WTC11 (cell line): Measurements from ENCODE around the gene OGDH. TPM values are rescaled to one million over a fixed set of nuclear protein-coding genes. Genes with fewer than 3 reads are reported as not detected.

ENCODE experiments used
- ATAC-seq: fragments of 200-7000 bp; cut with Tn5 transposase; 2 replicates; pipeline ENCODE4 v1.10.0; 2021; ENCODE audit warnings: mild to moderate bottlenecking, moderate library complexity
- CTCF ChIA-PET: fragments of 300-600 bp; sonication (Branson Sonifier 250); formaldehyde crosslinking; loops from one replicate; lab custom pipeline; 2021; ENCODE audit warnings: antibody characterized with exemption; lab: Charles Lee
- POLR2A ChIA-PET: fragments of 350-600 bp; sonication (Branson Sonifier 250); formaldehyde crosslinking; loops from one replicate; lab custom pipeline; 2021; ENCODE audit warnings: antibody characterized with exemption; lab: Charles Lee
- DNase-seq: peaks from one replicate; pipeline ENCODE4 v3.0.0; 2021; ENCODE audit warnings: low spot score
- H3K27ac Mint-ChIP-seq: 2 replicates; pipeline ENCODE4 v1.8.0; 2021; ENCODE audit warnings: mixed read lengths
- H3K27me3 Mint-ChIP-seq: 2 replicates; pipeline ENCODE4 v1.8.0; 2021; ENCODE audit warnings: low read depth, mild to moderate bottlenecking, moderate library complexity, mixed read lengths
- H3K36me3 Mint-ChIP-seq: 2 replicates; pipeline ENCODE4 v1.8.0; 2021; ENCODE audit warnings: mixed read lengths
- H3K4me1 Mint-ChIP-seq: 2 replicates; pipeline ENCODE4 v1.8.0; 2022; ENCODE audit warnings: mixed read lengths
- H3K4me3 Mint-ChIP-seq: 2 replicates; pipeline ENCODE4 v1.8.0; 2021; ENCODE audit warnings: mild to moderate bottlenecking, moderate library complexity, mixed read lengths
- H3K9me3 Mint-ChIP-seq: 2 replicates; pipeline ENCODE4 v1.8.0; 2021; ENCODE audit warnings: mixed read lengths
- AFF4 ChIP-seq: sonication (generic); formaldehyde crosslinking; IDR thresholded peaks from 2 replicates; pipeline ENCODE4 v1.8.1; 2023; ENCODE audit warnings: mild to moderate bottlenecking, missing genetic modification reagents, borderline replicate concordance
- E2F5 ChIP-seq: sonication (generic); formaldehyde crosslinking; IDR thresholded peaks from 2 replicates; pipeline ENCODE4 v1.8.1; 2022; ENCODE audit warnings: mild to moderate bottlenecking, moderate library complexity, missing genetic modification reagents
- ELF4 ChIP-seq: sonication (generic); formaldehyde crosslinking; IDR thresholded peaks from 2 replicates; pipeline ENCODE4 v1.8.1; 2022; ENCODE audit warnings: low read depth, mild to moderate bottlenecking, moderate library complexity, missing genetic modification reagents
- ERG ChIP-seq: fragments of 250-450 bp; sonication (Bioruptor Pico); IDR thresholded peaks from 2 replicates; pipeline ENCODE4 v1.8.0; 2021; ENCODE audit warnings: mild to moderate bottlenecking
- GTF2I ChIP-seq: fragments of 250-450 bp; sonication (Bioruptor Pico); conservative IDR thresholded peaks from 2 replicates; pipeline ENCODE4 v1.4.0; 2021; ENCODE audit warnings: mild to moderate bottlenecking
- KAT7 ChIP-seq: sonication (generic); formaldehyde crosslinking; IDR thresholded peaks from 2 replicates; pipeline ENCODE4 v1.8.1; 2023; ENCODE audit warnings: missing genetic modification reagents, mild to moderate bottlenecking, borderline replicate concordance
- NFYB ChIP-seq: sonication (generic); formaldehyde crosslinking; conservative IDR thresholded peaks from 2 replicates; pipeline ENCODE4 v1.8.0; 2022; ENCODE audit warnings: low read depth, missing genetic modification reagents
- SOX15 ChIP-seq: fragments of 250-450 bp; sonication (Bioruptor Pico); IDR thresholded peaks from 2 replicates; pipeline ENCODE4 v1.9.0; 2021; ENCODE audit warnings: mild to moderate bottlenecking
- STAT6 ChIP-seq: sonication (generic); formaldehyde crosslinking; conservative IDR thresholded peaks from 2 replicates; pipeline ENCODE4 v1.8.1; 2023; ENCODE audit warnings: mild to moderate bottlenecking, low read depth, missing genetic modification reagents, moderate library complexity
- ZMAT4 ChIP-seq: fragments of 250-450 bp; sonication (Bioruptor Pico); IDR thresholded peaks from 2 replicates; pipeline ENCODE4 v1.9.0; 2021; ENCODE audit warnings: mild to moderate bottlenecking
- total RNA-seq: library from RNA; stranded (reverse); gene quantifications from 3 replicates; pipeline ENCODE4 v1.2.3, GENCODE V29; 2021
- TF ChIP-seq, protein P1 (sequence below): fragments of 250-450 bp; sonication (Bioruptor Pico); IDR thresholded peaks from 2 replicates; pipeline ENCODE4 v1.9.0; 2021; ENCODE audit warnings: moderate library complexity, mild to moderate bottlenecking, inconsistent platforms, borderline replicate concordance
- TF ChIP-seq, protein P2 (sequence below): sonication (generic); formaldehyde crosslinking; IDR thresholded peaks from 2 replicates; pipeline ENCODE4 v1.8.1; 2022; ENCODE audit warnings: mild to moderate bottlenecking, missing genetic modification reagents, moderate library complexity, borderline replicate concordance
- TF ChIP-seq, protein P3 (sequence below): sonication (generic); formaldehyde crosslinking; IDR thresholded peaks from 2 replicates; pipeline ENCODE4 v1.8.0; 2022; ENCODE audit warnings: mild to moderate bottlenecking, missing genetic modification reagents
- TF ChIP-seq, protein P4 (sequence below): sonication (generic); formaldehyde crosslinking; IDR thresholded peaks from 2 replicates; pipeline ENCODE4 v1.8.0; 2023; ENCODE audit warnings: missing genetic modification reagents, mild to moderate bottlenecking, borderline replicate concordance

Gene OGDH
- total RNA-seq, 1 experiment from 2014 or later: 79.6 TPM

DNA sequence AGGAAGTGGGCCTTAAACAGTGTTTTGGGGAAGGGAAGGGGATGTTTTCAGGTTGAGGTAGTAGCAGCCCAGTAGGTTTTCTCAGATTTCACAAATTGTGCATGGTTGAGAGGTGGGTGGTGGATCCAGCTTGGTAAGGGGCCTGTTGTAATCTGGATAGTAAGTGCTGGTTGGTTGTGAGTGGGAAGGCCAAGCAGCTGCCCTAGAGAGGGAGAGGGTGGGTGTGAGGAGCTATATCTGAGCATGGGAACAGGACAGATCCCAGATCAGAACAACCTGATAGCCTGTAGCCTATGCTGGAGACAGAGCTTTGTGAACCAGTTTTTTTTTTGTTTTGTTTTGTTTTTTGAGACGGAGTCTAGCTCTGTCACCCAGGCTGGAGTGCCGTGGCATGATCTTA, 88.3 kb downstream of the OGDH start (continued):
- TF ChIP-seq STAT6 (CRISPR knock-in tag) (no peak), KAT7 (CRISPR knock-in tag) (no peak), NFYB (CRISPR knock-in tag) (no peak)
- TF ChIP-seq, all 79 proteins: peak for 0

- Mint-ChIP-seq H3K27ac (no peak overlapping the region), H3K36me3 (peaks cover 66% of the 10 kb centered on the region), H3K9me3 (peaks cover 4% of the 10 kb centered on the region; the same call in 1 of the 2 replicates), H3K27me3 (no peaks in the 10 kb centered on the region), H3K4me3 (no peak overlapping the region), H3K4me1 (no peaks in the 10 kb centered on the region)
- DNase-seq: no peak
- ATAC-seq: no peak
- TF ChIP-seq GTF2I (CRISPR knock-in tag) (no peak), AFF4 (CRISPR knock-in tag) (no peak)
- TF ChIP-seq, protein P1, sequence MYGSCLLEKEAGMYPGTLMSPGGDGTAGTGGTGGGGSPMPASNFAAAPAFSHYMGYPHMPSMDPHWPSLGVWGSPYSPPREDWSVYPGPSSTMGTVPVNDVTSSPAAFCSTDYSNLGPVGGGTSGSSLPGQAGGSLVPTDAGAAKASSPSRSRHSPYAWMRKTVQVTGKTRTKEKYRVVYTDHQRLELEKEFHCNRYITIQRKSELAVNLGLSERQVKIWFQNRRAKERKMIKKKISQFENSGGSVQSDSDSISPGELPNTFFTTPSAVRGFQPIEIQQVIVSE (CRISPR knock-in tag): no peak
- TF ChIP-seq, protein P2, sequence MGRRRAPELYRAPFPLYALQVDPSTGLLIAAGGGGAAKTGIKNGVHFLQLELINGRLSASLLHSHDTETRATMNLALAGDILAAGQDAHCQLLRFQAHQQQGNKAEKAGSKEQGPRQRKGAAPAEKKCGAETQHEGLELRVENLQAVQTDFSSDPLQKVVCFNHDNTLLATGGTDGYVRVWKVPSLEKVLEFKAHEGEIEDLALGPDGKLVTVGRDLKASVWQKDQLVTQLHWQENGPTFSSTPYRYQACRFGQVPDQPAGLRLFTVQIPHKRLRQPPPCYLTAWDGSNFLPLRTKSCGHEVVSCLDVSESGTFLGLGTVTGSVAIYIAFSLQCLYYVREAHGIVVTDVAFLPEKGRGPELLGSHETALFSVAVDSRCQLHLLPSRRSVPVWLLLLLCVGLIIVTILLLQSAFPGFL: no peak
- TF ChIP-seq, protein P3, sequence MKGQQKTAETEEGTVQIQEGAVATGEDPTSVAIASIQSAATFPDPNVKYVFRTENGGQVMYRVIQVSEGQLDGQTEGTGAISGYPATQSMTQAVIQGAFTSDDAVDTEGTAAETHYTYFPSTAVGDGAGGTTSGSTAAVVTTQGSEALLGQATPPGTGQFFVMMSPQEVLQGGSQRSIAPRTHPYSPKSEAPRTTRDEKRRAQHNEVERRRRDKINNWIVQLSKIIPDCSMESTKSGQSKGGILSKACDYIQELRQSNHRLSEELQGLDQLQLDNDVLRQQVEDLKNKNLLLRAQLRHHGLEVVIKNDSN (CRISPR knock-in tag): no peak
- TF ChIP-seq, all 79 proteins: peak for 0
- ChIA-PET POLR2A (no interaction called here), CTCF (no interaction called here)
Measured at GRCh38 chr7:44695756-44696155, 89.3 kb downstream of the OGDH start.

GRCh38 chr7:44696728-44697127, 90.3 kb downstream of the OGDH start:
- ChIA-PET POLR2A (no interaction called here), CTCF (no interaction called here)
- no peaks in the 10 kb centered on the region for H3K4me1 Mint-ChIP-seq
- H3K36me3 Mint-ChIP-seq: peaks cover 73% of the 10 kb centered on the region
- H3K9me3 Mint-ChIP-seq: peaks cover 4% of the 10 kb centered on the region; the same call in 1 of the 2 replicates
- no peak overlapping the region for H3K4me3 Mint-ChIP-seq
- no peak overlapping the region for H3K27ac Mint-ChIP-seq
- no peaks in the 10 kb centered on the region for H3K27me3 Mint-ChIP-seq
- no peak for ATAC-seq
- no peak for DNase-seq
- TF ChIP-seq ELF4 (CRISPR knock-in tag) (no peak), ZMAT4 (no peak), E2F5 (CRISPR knock-in tag) (no peak), GTF2I (CRISPR knock-in tag) (no peak), SOX15 (CRISPR knock-in tag) (no peak), ERG (CRISPR knock-in tag) (no peak)
- TF ChIP-seq, protein P3 (CRISPR knock-in tag): no peak
- TF ChIP-seq, protein P4, sequence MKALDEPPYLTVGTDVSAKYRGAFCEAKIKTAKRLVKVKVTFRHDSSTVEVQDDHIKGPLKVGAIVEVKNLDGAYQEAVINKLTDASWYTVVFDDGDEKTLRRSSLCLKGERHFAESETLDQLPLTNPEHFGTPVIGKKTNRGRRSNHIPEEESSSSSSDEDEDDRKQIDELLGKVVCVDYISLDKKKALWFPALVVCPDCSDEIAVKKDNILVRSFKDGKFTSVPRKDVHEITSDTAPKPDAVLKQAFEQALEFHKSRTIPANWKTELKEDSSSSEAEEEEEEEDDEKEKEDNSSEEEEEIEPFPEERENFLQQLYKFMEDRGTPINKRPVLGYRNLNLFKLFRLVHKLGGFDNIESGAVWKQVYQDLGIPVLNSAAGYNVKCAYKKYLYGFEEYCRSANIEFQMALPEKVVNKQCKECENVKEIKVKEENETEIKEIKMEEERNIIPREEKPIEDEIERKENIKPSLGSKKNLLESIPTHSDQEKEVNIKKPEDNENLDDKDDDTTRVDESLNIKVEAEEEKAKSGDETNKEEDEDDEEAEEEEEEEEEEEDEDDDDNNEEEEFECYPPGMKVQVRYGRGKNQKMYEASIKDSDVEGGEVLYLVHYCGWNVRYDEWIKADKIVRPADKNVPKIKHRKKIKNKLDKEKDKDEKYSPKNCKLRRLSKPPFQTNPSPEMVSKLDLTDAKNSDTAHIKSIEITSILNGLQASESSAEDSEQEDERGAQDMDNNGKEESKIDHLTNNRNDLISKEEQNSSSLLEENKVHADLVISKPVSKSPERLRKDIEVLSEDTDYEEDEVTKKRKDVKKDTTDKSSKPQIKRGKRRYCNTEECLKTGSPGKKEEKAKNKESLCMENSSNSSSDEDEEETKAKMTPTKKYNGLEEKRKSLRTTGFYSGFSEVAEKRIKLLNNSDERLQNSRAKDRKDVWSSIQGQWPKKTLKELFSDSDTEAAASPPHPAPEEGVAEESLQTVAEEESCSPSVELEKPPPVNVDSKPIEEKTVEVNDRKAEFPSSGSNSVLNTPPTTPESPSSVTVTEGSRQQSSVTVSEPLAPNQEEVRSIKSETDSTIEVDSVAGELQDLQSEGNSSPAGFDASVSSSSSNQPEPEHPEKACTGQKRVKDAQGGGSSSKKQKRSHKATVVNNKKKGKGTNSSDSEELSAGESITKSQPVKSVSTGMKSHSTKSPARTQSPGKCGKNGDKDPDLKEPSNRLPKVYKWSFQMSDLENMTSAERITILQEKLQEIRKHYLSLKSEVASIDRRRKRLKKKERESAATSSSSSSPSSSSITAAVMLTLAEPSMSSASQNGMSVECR (CRISPR knock-in tag): no peak
